ENCODE measurements around the gene LIG1. TPM values are rescaled to one million over a fixed set of nuclear protein-coding genes. Genes with fewer than 3 reads are reported as not detected.

The LIG1 gene
- total and polyA plus RNA-seq, 2 donors (not counting 3 experiments of a cell fraction or from before 2014, with no cell fraction given), result 64.0 to 94.7 TPM

DNA sequence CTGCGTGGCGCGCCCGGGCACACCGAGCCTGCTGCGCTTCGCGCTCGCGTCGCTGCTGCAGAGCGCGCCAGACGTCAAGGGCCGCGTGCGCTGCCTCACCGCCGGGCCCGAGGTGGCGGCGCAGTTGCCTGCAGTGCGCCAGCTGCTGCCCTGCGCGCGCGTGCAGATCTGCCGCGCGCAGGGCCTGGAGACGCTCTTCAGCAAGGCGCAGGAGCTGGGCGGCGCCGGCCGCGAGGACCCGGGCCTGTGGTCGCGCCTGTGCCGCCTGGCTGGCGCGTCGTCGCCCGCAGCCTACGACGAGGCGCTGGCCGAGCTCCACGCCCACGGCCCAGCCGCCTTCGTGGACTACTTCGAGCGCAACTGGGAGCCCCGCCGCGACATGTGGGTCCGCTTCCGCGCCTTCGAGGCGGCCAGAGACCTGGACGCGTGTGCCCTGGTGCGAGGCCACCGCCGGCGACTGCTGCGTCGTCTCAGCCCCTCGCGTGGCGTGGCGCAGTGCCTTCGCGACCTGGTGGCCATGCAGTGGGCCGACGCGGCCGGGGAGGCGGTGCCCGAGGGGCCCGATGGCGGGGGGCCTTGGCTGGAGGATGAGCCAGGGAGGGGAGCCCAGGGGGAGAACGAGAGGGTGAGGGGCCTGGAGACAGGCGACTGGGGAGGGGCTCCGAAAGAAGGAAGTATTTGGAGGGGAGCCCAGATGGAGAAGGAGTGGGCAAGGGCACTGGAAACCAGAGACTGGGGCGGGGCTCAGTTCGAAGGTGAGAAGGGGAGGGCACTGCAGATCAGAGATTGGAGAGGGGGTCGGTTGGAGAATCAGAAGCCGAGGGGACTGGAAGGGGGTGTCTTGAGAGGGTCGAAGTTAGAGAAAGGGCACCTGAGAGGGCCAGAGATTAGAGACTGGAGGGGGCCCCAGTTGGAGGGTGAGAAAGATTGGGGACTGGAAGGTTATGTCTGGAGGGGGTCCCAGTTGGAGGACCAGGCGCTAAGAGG, 25.0 kb upstream of the LIG1 start:
- Histone ChIP-seq H3K4me3 (replicated peaks in 1 of 3; ENCODE audit: insufficient read depth in 1 of 3, low read depth in 1 of 3, low read length in 3 of 3) (no peak overlapping the region), H3K36me3 (ENCODE audit: control insufficient read depth in 2 of 2, extremely low read depth in 1 of 2, insufficient read depth in 2 of 2, low read length in 2 of 2) (no peaks in the 10 kb centered on the region), H3K4me2 (ENCODE audit: insufficient read depth, low read length) (no peak overlapping the region), H3K4me1 (ENCODE audit: control insufficient read depth, extremely low read depth, insufficient read depth, low read length) (peaks cover 7% of the 10 kb centered on the region), H3K9ac (replicated peaks; ENCODE audit: extremely low read depth, insufficient read depth, low read length) (no peak overlapping the region), H3K9me3 (replicated peaks; ENCODE audit: control insufficient read depth, insufficient read depth, low read length) (no peaks in the 10 kb centered on the region), H3K9me1 (replicated peaks; ENCODE audit: control insufficient read depth, extremely low read depth, insufficient read depth, low read length) (no peaks in the 10 kb centered on the region), H3K27ac (ENCODE audit: insufficient read depth, low read depth, low read length) (no peak overlapping the region), H4K20me1 (replicated peaks; ENCODE audit: control insufficient read depth, extremely low read depth, insufficient read depth, low read length) (no peaks in the 10 kb centered on the region), H2AFZ (ENCODE audit: low read depth, low read length) (no peak overlapping the region), H3K27me3 (ENCODE audit: control insufficient read depth in 2 of 2, insufficient read depth in 2 of 2, low read length in 2 of 2) (no peaks in the 10 kb centered on the region), H3K79me2 (ENCODE audit: control insufficient read depth, insufficient read depth, low read length) (no peaks in the 10 kb centered on the region)
- intact Hi-C loops (cut with micrococcal nuclease), result loop anchor here (1.0 kb wide), 1 partner anchor 88 kb away; no protein-coding TSS in a partner anchor
- BruUV-seq (replicated peaks), result no TSS peak
- CTCF ChIA-PET, result interaction anchor here (0.6 to 2.6 kb wide), 6 partner anchors 9 to 210 kb away, joined by 3 to 23 read pairs (median 9); no protein-coding TSS in a partner anchor
- no peak for FAIRE-seq
- POLR2A ChIA-PET, result no interaction called here
- dilution Hi-C loops (cut with MboI; ENCODE audit: extremely low pct_ligation_motif_present, low sequenced_read_pairs), result no loop called here
- TF ChIP-seq, protein P1, sequence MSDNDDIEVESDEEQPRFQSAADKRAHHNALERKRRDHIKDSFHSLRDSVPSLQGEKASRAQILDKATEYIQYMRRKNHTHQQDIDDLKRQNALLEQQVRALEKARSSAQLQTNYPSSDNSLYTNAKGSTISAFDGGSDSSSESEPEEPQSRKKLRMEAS (IDR thresholded peaks at IDR 0.05; ENCODE audit: insufficient read depth, insufficient read length), result no peak
- TF ChIP-seq GATA2 (IDR thresholded peaks at IDR 0.05; ENCODE audit: insufficient read depth, insufficient read length, low read depth, low read length) (no peak), POLR2A (IDR thresholded peaks at IDR 0.05; ENCODE audit: low read depth, low read length) (no peak), EZH2 (IDR thresholded peaks at IDR 0.05; ENCODE audit: borderline replicate concordance, low read depth, low read length, severe bottlenecking) (no peak), JUN (IDR thresholded peaks at IDR 0.05; ENCODE audit: borderline replicate concordance, insufficient read depth, insufficient read length, low read depth) (no peak), MYC (IDR thresholded peaks at IDR 0.05; ENCODE audit: low read depth, low read length) (no peak), FOS (IDR thresholded peaks at IDR 0.05; ENCODE audit: borderline replicate concordance, insufficient read depth, low read length) (no peak), POLR2AphosphoS5 (IDR thresholded peaks at IDR 0.05; ENCODE audit: insufficient read depth, low read depth, low read length) (no peak)
- TF ChIP-seq, protein P2, sequence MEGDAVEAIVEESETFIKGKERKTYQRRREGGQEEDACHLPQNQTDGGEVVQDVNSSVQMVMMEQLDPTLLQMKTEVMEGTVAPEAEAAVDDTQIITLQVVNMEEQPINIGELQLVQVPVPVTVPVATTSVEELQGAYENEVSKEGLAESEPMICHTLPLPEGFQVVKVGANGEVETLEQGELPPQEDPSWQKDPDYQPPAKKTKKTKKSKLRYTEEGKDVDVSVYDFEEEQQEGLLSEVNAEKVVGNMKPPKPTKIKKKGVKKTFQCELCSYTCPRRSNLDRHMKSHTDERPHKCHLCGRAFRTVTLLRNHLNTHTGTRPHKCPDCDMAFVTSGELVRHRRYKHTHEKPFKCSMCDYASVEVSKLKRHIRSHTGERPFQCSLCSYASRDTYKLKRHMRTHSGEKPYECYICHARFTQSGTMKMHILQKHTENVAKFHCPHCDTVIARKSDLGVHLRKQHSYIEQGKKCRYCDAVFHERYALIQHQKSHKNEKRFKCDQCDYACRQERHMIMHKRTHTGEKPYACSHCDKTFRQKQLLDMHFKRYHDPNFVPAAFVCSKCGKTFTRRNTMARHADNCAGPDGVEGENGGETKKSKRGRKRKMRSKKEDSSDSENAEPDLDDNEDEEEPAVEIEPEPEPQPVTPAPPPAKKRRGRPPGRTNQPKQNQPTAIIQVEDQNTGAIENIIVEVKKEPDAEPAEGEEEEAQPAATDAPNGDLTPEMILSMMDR (IDR thresholded peaks at IDR 0.05; ENCODE audit: extremely low read depth in 1 of 2, insufficient read depth in 1 of 2, low read depth in 1 of 2, low read length in 2 of 2), result no peak
- no peak for DNase-seq (ENCODE audit: low read depth, low spot score)

Measured in endothelial cell of umbilical vein (primary cell).